Effector memory CD8-positive, alpha-beta T cell (primary cell): ENCODE results near the gene COBL.

Experiments
- ATAC-seq: fragments of 150-1000 bp; cut with Tn5 transposase; replicated peaks from 2 replicates; pipeline ENCODE4 v1.10.0; 2021; ENCODE audit warnings: mild to moderate bottlenecking, moderate library complexity
- DNase-seq, 3 experiments: peaks; one replicate each; pipeline ENCODE4 v3.0.0; 2021
- H3K27ac Mint-ChIP-seq, 2 donors: one replicate each; pipeline ENCODE4 v1.8.0; 2022; ENCODE audit warnings: mild to moderate bottlenecking in 2 of 2, mixed read lengths in 2 of 2, moderate library complexity in 2 of 2
- H3K27me3 Mint-ChIP-seq, 2 donors: one replicate each; pipeline ENCODE4 v1.8.0; 2022; ENCODE audit warnings: mixed read lengths in 2 of 2
- H3K36me3 Mint-ChIP-seq: one replicate; pipeline ENCODE4 v1.8.0; 2022; ENCODE audit warnings: mild to moderate bottlenecking, moderate library complexity, mixed read lengths; ENCODE audit not compliant: insufficient read depth
- H3K4me1 Mint-ChIP-seq, 2 donors: one replicate each; pipeline ENCODE4 v1.8.0; 2022; ENCODE audit warnings: low read depth in 2 of 2, mixed read lengths in 2 of 2
- H3K4me3 Mint-ChIP-seq, 2 donors: one replicate each; pipeline ENCODE4 v1.8.0; 2022; ENCODE audit warnings: mild to moderate bottlenecking in 2 of 2, mixed read lengths in 2 of 2, moderate library complexity in 2 of 2
- H3K9me3 Mint-ChIP-seq, 2 donors: one replicate each; pipeline ENCODE4 v1.8.0; 2022; ENCODE audit warnings: mixed read lengths in 2 of 2

COBL gene

GRCh38 chr7:51128545-51129435, 187.8 kb downstream of the COBL start:
- peaks cover 0 to 6% of the 10 kb centered on the region in 2 donors for H3K27me3 Mint-ChIP-seq
- no peak overlapping the region for H3K27ac Mint-ChIP-seq
- no peak overlapping the region for H3K4me3 Mint-ChIP-seq
- H3K4me1 Mint-ChIP-seq: no peaks in the 10 kb centered on the region
- H3K36me3 Mint-ChIP-seq: no peaks in the 10 kb centered on the region
- ATAC-seq (no peak), DNase-seq (no peak)
- H3K9me3 Mint-ChIP-seq: no peaks in the 10 kb centered on the region

- H3K27ac Mint-ChIP-seq: no peak overlapping the region
- ATAC-seq: no peak
- H3K36me3 Mint-ChIP-seq: no peaks in the 10 kb centered on the region
- H3K4me3 Mint-ChIP-seq: no peak overlapping the region
- H3K4me1 Mint-ChIP-seq: no peaks in the 10 kb centered on the region
- H3K27me3 Mint-ChIP-seq: peaks cover 0 to 6% of the 10 kb centered on the region in 2 donors
- H3K9me3 Mint-ChIP-seq: no peaks in the 10 kb centered on the region
- DNase-seq: no peak
Observed at GRCh38 chr7:51127618-51127904, 189.0 kb downstream of the COBL start.

GRCh38 chr7:51126813-51127617, 189.6 kb downstream of the COBL start:
- Mint-ChIP-seq H3K9me3 (no peaks in the 10 kb centered on the region), H3K4me3 (no peak overlapping the region), H3K27me3 (peaks cover 0 to under 1% of the 10 kb centered on the region in 2 donors), H3K4me1 (peaks cover 0 to 1% of the 10 kb centered on the region in 2 donors), H3K36me3 (no peaks in the 10 kb centered on the region), H3K27ac (no peak overlapping the region)
- DNase-seq: no peak
- no peak for ATAC-seq

- Mint-ChIP-seq H3K36me3 (no peaks in the 10 kb centered on the region), H3K9me3 (no peaks in the 10 kb centered on the region), H3K27ac (no peak overlapping the region), H3K27me3 (peaks cover 0 to 2% of the 10 kb centered on the region in 2 donors), H3K4me3 (no peak overlapping the region), H3K4me1 (peaks cover 0 to 2% of the 10 kb centered on the region in 2 donors)
- DNase-seq: no peak
- ATAC-seq: no peak
Observed at GRCh38 chr7:51126324-51126723, 190.3 kb downstream of the COBL start.

GRCh38 chr7:51124321-51124720, 192.3 kb downstream of the COBL start:
- Mint-ChIP-seq H3K36me3 (no peaks in the 10 kb centered on the region), H3K4me1 (peaks cover 0 to 2% of the 10 kb centered on the region in 2 donors), H3K4me3 (no peak overlapping the region), H3K9me3 (no peaks in the 10 kb centered on the region), H3K27ac (no peak overlapping the region), H3K27me3 (peaks cover 0 to 8% of the 10 kb centered on the region in 2 donors)
- no peak for DNase-seq
- ATAC-seq: no peak

- Mint-ChIP-seq H3K27ac (no peak overlapping the region), H3K4me1 (peaks cover 0 to 2% of the 10 kb centered on the region in 2 donors), H3K27me3 (peaks cover 0 to 9% of the 10 kb centered on the region in 2 donors), H3K36me3 (no peaks in the 10 kb centered on the region), H3K9me3 (no peaks in the 10 kb centered on the region), H3K4me3 (no peak overlapping the region)
- ATAC-seq (peak; percentile 22), DNase-seq (no peak)
Observed at GRCh38 chr7:51123322-51124019, 193.1 kb downstream of the COBL start.

- ATAC-seq (no peak), DNase-seq (no peak)
- peaks cover 0 to 2% of the 10 kb centered on the region in 2 donors for H3K4me1 Mint-ChIP-seq
- peak overlapping the region in 1 of 2 donors; percentile 49 for H3K4me3 Mint-ChIP-seq
- peaks cover 0 to 16% of the 10 kb centered on the region in 2 donors for H3K27me3 Mint-ChIP-seq
- no peaks in the 10 kb centered on the region for H3K36me3 Mint-ChIP-seq
- no peaks in the 10 kb centered on the region for H3K9me3 Mint-ChIP-seq
- peak overlapping the region in 1 of 2 donors; percentile 8 for H3K27ac Mint-ChIP-seq
Observed at GRCh38 chr7:51121931-51122425, 194.6 kb downstream of the COBL start.

GRCh38 chr7:51121036-51121790, 195.4 kb downstream of the COBL start:
- ATAC-seq (no peak), DNase-seq (no peak)
- H3K9me3 Mint-ChIP-seq: no peaks in the 10 kb centered on the region
- peaks cover 0 to 16% of the 10 kb centered on the region in 2 donors for H3K27me3 Mint-ChIP-seq
- peaks cover 0 to 2% of the 10 kb centered on the region in 2 donors for H3K4me1 Mint-ChIP-seq
- peak overlapping the region in 1 of 2 donors; percentile 49 for H3K4me3 Mint-ChIP-seq
- H3K27ac Mint-ChIP-seq: no peak overlapping the region
- no peaks in the 10 kb centered on the region for H3K36me3 Mint-ChIP-seq

- no peak for ATAC-seq
- no peaks in the 10 kb centered on the region for H3K9me3 Mint-ChIP-seq
- no peak overlapping the region for H3K4me3 Mint-ChIP-seq
- no peak for DNase-seq
- no peaks in the 10 kb centered on the region for H3K36me3 Mint-ChIP-seq
- no peak overlapping the region for H3K27ac Mint-ChIP-seq
- H3K27me3 Mint-ChIP-seq: peaks cover 0 to 16% of the 10 kb centered on the region in 2 donors
- H3K4me1 Mint-ChIP-seq: peaks cover 0 to 2% of the 10 kb centered on the region in 2 donors
Observed at GRCh38 chr7:51118628-51119027, 198.0 kb downstream of the COBL start.

GRCh38 chr7:51114501-51114900, 202.1 kb downstream of the COBL start:
- H3K4me1 Mint-ChIP-seq: no peaks in the 10 kb centered on the region
- no peaks in the 10 kb centered on the region for H3K36me3 Mint-ChIP-seq
- peaks cover 6 to 14% of the 10 kb centered on the region in 2 donors for H3K27me3 Mint-ChIP-seq
- H3K27ac Mint-ChIP-seq: no peak overlapping the region
- DNase-seq (no peak), ATAC-seq (no peak)
- H3K4me3 Mint-ChIP-seq: no peak overlapping the region
- peaks cover 0 to 2% of the 10 kb centered on the region in 2 donors for H3K9me3 Mint-ChIP-seq

- Mint-ChIP-seq H3K27ac (no peak overlapping the region), H3K4me3 (no peak overlapping the region), H3K4me1 (no peaks in the 10 kb centered on the region), H3K36me3 (no peaks in the 10 kb centered on the region), H3K27me3 (peaks cover 6 to 16% of the 10 kb centered on the region in 2 donors), H3K9me3 (peaks cover 0 to 2% of the 10 kb centered on the region in 2 donors)
- ATAC-seq: no peak
- DNase-seq: no peak
Observed at GRCh38 chr7:51113962-51114361, 202.6 kb downstream of the COBL start.

GRCh38 chr7:51113560-51113959, 203.0 kb downstream of the COBL start:
- Mint-ChIP-seq H3K9me3 (peaks cover 0 to 2% of the 10 kb centered on the region in 2 donors), H3K27me3 (peaks cover 6 to 20% of the 10 kb centered on the region in 2 donors), H3K4me1 (no peaks in the 10 kb centered on the region), H3K27ac (no peak overlapping the region), H3K36me3 (no peaks in the 10 kb centered on the region), H3K4me3 (no peak overlapping the region)
- ATAC-seq (no peak), DNase-seq (no peak)
